HG03342 (cell line): ENCODE measurements around the gene PAX2.

Experiments used
- ATAC-seq: cut with Tn5 transposase; IDR thresholded peaks from one replicate; pipeline ENCODE4 v1.9.1; 2021; ENCODE audit warnings: mild to moderate bottlenecking, moderate library complexity; ENCODE audit not compliant: unreplicated experiment

PAX2 gene

DNA sequence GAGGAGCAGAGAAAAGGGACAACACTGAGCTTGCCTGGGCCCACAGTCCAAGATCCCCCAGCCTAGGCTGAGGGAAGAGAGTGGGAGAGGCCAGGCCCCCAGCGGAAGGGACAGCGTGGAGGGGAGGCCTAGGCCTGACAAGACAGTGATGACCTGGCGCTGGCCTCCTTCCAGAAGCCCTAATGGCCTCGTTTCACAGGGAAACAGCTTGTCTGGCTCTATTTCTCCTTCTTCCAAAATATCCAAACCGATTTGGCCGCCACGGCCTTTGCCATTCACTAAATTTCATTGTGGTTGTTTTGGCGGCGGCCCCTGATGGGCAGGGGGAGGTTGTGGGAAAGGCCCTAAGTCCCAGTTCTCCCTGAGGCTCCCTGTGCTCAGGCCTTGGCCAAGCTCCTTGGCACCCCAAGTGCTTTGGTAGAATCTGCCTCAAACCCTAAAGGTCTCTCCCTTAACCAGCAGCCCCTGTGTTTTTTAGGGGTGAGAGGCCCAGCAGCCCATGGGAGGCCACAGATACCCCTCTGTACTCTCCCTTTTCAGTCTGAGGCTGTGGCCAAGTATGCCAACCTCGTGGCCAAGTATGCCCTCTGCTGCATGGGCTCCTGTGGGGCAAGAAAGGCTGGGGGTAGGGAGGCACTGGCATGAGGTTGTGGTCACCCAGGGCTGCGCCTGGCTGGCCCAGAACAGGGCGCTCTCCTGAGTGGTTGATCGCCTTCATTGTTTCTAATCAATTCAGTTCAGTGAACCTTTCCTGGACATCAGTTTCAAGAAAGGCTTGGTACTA is 37.3 kb downstream of the PAX2 start:
- no peak for ATAC-seq

DNA sequence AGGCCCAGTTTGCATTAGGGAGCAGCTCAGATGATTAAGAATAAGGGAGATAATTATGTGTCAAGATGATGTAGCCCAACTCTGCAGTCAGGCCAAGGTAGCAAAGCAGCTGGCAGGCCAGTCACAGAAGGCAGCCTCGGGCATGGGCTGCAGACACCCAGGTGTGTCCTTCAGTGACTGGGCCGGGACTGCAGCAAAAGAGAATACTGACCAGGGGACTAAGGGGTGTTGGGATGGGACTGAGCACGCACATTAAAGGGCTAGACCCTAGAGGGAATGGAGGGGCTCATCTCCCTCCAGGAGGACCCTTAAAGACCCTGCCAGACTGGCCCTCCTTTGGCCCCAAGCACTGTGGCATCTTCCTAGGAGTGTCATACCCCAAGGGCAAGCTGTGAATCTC is 38.7 kb downstream of the PAX2 start:
- ATAC-seq = no peak

DNA sequence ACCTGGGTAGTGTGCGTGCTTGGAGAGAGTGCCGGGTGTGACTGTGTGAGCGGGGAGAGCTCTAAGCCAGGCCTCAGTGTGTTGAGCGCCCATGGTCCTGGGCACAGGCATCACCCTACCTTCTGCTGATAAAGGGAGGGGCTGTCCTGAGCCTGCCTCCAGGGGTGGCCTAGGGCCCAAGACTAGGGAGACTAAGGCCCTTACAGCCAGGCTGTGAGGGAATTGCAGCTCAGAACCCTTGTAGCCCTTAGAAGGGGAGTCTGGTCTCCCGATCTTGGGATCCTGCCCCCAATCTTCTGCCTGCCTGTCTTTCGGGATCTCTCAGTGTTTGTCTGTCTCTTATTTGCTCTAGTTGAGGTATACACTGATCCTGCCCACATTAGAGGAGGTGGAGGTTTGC is 41.2 kb downstream of the PAX2 start:
- no peak for ATAC-seq

DNA sequence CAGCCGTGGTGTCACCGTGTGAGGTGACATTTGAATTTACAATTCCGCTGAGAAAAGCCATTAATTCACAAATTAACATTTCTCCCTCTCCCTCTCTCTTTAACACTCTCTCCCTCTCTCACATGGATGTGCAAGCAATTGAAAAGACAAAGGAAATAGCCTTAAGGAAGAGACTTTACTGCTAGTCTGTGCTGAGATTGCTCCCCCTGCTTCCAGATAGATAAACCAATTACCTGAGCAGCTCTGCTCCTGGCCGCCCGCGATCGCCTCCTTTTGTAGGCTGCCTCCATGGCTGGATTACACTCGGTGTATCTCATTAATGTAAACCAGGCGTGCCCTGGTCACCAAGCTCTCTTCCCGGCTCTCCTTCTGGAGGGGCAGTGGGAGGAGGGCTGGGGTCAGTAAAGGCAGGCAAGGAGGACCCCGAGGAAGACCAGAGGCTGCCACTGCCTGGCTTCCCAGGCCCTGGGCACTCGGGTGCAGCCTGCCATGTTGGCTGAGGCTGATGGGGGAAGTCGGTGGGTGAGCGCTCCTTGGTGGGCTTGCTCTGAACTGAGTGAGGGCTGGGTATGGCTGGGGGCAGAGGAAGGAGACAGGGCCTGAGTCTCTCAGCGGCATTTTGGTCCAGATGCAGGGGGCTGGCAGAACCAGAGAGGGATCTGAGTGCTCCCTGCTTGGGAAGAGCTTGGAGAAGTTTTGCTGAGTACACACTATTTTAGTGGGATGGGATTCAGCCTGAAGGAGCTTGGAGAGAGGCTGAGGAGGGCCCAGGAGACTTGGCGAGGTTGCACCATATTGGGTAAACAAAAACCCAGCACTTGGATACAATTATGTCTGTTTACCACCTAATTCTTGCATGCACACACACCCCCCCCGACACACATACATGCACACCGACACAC is 42.9 kb downstream of the PAX2 start:
- no peak for ATAC-seq

DNA sequence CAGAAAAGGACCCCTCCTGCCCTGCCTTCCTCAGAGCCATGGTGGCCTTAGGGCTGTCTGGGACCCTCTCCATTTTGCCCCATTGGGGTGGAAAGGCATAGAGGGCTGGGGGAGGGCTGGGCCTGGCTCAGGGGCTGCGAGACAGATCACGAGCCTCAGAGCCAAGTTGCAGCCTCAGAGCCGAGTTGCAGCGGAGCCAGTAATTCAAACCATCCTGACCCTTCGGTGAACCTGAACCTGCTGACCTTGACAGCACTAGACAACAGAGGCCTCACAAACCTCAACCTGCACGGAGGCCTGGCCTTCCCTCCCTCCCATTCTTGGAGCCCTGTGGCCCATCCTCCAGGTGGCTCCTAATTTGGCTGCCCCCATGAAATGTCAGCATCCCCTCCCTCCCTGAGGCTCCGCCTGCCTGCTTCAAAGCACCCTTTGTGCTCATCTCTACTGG is 45.4 kb downstream of the PAX2 start:
- ATAC-seq = no peak

DNA sequence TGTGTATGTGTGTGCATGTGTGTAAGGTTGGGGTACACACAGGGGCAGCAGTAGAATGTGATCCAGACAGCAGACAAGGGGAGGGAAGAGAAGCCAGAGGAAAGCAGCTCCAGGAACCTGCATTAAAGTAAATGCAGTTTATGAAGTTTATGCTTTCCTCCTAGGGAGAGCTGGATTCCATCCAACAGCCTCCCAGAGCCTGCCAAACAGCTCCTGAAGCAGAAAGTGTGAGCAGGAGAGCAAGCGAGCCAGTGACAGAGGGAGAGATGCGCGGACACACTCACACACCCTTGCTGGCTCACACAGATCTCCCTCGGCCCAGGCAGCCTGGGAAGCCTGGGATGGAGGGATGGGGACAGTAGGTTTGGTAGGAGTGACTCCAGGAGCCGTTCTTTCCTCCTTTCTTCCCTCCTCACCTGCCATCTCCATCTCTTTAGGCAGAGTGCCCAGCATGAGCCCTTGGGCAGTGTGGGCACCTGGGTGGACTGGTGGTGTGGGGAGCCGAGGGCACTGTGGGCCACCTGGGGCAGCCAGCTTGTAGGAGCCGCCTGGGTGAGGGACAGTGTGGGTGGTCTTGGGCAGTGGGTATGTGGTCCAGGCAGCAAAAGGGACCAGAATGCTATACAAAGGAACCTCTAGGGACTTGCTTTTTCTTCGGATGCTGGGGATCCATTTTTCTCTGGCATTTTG is 46.1 kb downstream of the PAX2 start:
- ATAC-seq = no peak

DNA sequence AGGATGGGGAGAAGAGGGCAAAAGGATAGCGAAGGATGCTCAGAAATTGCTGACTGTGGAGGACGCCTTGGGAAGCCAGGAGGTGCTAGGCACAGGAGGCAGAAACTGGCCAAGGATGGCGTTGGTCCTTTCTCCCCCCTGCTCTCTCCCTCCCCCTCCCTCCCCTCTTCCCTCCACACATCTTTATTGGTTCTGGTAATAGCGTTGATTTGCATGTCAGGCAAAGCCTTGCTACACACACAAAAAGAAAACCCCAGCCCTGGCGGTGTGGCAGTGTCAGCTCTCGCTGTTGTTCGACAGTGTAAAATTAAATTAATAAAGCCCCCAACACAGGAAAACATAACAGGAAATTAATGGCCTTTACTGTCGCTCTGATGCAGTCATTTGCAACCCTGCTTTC is 47.2 kb downstream of the PAX2 start:
- ATAC-seq = no peak

DNA sequence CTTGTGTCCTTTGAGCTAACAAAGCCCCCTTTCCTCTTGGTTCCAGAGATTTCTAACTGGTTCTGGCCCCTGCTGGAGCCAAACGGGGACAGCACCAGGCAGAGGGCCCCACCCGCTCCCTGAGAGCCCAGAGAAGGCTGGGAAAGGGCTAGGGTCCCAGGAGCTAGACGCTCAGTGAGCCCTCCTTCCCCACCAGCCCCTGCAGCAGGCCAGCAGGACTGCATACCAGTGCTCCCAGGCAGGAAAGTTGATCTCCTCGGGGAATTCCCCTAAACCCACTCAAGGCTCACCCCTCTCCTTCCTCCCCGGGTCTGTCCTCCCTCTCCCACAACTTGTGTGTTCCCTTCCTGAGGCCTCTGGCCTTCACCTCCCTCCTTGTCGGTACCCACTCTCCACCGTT is 47.7 kb downstream of the PAX2 start:
- no peak for ATAC-seq

DNA sequence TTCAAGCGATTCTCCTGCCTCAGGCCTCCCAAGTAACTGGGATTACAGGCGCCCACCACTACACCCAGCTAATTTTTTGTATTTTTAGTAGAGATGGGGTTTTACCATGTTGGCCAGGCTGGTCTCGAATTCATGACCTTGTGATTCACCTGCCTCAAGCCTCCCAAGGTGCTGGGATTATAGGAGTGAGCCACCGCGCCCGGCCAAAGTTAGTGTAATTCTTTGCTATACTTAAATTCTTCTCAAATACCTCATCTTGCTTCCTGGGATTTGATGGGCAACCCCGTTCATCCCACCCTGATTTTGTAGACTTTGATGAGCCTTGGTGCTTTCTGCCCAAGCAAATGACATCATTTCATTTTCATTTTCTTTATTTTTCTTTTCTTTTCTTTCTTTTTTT is 54.5 kb downstream of the PAX2 start:
- no peak for ATAC-seq

DNA sequence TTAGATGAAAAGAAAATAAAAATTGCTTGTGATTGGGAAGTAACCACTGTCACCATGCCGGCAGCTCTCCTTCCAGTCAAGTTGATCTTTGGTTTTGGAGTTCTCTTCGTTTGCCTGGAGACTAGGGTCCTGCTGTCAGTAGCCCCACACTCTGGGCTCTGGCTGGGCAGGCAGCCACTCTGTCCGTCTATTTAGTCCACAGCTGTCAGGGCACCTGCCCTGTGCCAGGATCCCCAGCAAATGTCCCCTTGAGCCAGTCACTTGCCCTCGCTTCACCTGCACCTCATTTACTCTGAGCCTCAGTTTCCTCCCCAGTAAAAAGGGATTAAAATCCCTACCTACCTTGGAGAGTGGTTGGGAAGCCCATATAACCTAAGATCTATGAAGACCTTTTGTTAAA is 55.5 kb downstream of the PAX2 start:
- no peak for ATAC-seq

DNA sequence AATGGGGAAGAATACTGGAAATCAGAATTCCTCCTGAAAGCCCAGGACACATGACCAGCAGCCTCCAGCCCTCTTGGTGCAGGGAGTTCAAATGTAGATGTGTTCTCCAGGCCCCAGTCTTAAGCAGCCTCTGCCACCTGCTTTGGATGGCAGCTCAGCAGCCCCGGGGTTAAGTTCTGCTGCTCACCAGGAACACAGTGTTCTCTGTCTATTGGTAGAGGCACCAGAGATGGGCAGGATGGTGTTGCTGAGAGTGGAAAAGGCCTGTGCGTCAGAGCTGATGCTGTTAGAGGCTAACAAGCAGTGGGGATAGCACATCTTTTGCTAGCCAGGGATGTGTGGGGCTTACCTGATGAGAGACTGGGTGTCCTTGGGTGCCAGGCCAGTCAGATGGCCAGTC is 56.8 kb downstream of the PAX2 start:
- no peak for ATAC-seq

DNA sequence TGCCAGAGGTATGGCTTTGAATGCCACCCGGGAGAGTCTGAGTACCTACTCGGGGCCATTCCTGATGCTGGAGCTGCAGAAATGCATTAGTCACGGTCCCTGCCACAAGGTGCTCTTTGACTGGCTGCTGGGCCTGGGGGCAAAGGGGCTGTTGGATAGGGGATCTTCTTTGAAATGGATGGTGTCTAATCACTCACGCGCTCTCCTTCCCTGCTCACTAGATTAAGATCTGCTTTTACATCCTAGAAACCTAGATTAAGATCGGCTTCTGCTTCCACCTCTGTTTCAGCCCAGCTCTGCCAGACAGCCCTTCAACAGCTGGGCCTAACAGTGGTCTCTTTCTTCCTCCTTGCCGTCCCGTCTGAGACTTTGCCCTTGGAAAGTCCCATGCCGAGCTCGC is 57.2 kb downstream of the PAX2 start:
- ATAC-seq = no peak

DNA sequence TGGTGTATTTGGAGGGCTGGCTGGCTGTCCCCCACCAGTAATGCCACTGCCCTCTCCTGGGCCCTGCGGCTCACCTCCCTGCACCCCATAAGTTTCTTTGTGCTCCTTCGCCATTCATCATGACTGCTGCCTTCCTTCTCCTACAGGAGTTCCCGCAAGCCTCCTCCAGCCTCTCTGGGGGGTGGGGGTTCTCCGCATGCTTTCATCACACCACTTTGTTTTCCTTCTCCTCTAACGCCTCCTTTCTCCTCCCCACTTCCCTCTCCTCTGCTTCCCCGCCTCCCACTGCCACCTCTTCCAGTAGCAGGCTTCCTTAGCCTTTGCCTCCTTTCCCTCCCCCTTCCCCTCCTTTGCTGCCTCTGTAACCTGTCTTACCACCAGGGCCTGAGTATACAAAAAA is 58.1 kb downstream of the PAX2 start:
- no peak for ATAC-seq

DNA sequence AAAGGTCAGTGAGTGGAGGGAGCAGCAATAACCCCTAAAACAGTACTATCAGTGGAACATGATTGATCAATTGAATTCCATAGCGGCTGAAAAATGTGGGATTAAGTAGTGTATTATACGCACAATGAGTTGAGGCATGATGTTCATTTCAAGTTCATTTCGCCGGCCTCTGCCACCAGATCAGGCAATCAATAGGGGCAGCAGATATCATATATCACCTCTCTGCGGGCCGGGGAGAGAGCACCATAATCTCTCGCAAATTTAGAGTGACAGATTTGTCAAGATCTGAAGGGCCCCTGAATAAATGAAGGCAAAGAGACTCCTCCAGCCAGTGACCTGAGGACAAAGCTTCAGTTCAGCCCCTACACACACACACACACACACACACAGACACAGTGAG is 58.5 kb downstream of the PAX2 start:
- ATAC-seq = no peak

DNA sequence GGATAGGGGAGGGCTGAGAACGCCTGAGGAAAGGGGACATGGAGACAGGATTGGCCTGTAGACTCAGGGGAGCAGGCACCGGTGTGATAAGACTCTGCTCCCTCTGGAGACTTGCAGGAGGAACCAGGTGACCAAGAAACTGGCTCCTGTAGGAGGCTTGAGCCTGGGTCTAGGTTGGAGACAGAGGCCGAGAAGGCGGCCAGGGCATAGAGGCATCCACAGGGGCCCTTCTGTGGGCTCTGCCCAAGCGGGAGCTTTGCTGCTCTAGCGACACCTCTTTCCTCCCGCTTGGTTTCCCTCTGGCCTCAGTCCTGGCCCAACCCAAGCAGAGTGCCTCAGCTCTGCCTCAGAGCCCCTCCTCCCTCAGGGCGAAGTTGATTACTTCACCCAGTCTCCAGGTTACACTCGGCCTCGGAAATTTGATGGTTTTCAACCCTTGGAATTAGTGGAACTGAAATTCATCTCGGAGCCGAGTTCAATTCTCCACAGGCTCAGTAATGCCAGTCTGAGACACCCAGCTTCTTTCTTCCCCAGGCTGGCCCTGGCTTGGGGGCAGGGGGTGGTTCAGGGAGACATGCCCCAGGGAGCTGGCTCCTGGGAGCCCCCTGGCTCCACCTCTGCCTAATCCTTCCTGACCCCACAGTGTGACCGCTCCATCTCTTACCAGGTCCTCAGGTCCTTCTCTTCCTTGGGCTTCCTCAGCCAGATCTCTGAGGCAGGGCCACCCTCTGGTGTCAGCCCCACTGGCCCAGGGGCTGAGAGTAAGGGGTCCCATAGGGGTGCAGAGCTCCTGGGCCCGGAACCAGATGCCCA is 60.4 kb downstream of the PAX2 start:
- ATAC-seq = no peak

DNA sequence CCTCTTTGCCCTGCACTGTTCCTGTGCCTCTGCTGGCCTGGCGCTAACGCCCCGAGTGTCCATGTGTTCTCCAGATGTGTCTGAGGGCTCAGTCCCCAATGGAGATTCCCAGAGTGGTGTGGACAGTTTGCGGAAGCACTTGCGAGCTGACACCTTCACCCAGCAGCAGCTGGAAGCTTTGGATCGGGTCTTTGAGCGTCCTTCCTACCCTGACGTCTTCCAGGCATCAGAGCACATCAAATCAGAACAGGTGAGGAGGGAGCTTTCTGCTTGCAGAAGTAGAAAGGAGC is 60.9 kb downstream of the PAX2 start:
- ATAC-seq = no peak

DNA sequence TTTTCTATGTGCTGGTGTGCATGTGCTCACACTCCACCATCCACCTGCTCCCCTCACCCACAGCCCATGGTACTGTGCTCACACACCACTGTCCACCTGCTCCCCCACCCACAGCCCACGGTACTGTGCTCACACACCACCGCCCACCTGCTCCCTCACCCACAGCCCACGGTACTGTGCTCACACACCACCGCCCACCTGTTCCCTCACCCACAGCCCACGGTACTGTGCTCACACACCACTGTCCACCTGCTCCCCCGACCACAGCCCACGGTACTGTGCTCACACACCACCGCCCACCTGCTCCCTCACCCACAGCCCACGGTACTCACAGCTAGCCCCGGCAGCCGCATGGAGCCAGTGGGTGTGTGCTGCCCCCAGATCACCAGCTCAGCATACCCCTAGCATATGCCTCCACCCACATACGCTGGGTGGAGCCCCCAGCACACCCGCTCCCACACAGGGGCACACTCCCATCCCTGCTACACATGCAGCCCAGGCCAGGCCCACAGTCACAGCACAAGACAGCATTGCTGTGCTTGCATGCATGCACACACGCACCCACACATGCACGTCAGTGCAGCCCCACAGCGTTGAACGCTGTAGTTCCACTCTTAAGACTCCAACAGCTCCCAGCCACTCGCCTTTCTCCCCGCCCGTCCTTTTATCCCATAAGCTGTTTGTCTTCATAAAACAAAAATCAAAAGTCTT is 62.0 kb downstream of the PAX2 start:
- no peak for ATAC-seq

DNA sequence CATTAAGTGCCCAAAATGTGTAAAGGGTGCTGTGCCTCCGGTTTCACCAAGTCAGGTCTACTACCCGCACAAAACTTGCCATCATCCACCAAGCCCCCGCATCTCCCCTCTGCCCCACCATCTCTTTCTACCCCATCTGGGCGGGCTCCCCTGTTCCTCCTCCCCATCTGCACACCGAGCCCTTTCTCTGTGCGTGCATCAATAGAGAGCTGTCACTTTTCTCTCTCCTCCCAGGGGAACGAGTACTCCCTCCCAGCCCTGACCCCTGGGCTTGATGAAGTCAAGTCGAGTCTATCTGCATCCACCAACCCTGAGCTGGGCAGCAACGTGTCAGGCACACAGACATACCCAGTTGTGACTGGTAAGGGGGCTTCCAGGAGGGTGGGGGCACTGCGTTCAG is 63.5 kb downstream of the PAX2 start:
- ATAC-seq = no peak

DNA sequence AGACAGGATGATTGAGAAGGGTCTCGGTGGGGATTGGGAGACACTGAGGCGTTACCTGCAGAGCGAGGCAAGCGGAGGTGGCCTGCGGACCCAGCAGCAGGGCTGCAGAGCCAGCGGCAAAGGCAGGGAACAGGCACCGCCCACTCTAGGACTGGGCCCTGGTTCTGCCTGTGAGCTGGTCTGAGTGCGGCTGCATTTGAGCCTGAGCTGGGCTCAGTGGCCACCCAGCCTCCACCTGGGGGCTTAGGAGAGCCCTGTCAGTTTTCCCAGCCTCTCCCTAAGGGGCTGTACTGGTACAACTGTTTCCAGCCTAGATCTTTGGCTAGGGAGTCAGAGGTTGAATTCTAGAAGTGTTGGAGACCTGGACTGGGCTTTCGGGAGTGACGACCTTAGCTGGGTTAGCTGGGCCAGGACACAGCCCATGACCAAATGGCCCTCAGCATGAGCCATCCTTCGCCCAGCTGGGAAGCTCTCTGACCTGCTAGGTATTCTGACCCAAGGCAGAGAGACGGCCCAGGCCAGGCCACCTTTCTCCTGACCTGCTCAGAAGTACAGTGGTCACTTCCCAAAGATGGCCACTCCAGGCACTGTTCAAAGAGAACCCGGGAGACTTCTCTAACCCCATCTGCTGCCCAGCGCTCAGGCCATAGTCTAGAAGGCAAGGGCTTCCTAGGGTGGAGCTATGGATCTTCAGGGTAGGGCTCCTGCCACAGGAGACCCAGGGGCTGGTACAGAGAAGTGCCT is 64.9 kb downstream of the PAX2 start:
- ATAC-seq = no peak

DNA sequence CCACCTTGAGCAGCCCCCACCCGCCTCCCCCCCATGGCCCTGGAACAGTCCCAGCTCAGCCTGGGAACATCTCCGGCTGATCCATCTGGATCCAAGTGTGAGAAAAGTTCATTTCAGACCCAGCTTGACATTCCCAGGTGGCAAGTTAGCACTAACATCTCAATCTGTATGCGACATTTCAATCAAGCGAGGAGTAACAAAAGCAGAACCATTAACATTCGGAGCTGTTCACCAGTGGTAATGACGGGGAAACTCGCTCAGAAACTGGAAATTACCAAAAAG is 65.4 kb downstream of the PAX2 start:
- ATAC-seq = no peak
